ENCODE data around the gene APOA1.

The APOA1 gene

GRCh38 chr11:116860303-116860702 is 22.9 kb upstream of the APOA1 start:
- Histone ChIP-seq H3K9me3 (ENCODE audit: control insufficient read depth, insufficient read depth, low read depth, low read length) (no peaks in the 10 kb centered on the region), H3K4me1 (ENCODE audit: control insufficient read depth, insufficient read depth, low read length) (no peaks in the 10 kb centered on the region), H3K36me3 (ENCODE audit: control insufficient read depth in 2 of 2, insufficient read depth in 1 of 2, low read length in 2 of 2) (peaks cover 0 to 93% of the 10 kb centered on the region in 2 experiments; a peak in 2 of 3 replicates), H3K4me3 (ENCODE audit: low read depth, low read length) (no peak overlapping the region), H3K27ac (ENCODE audit: extremely low read depth, low read depth, low read length) (no peak overlapping the region)
- no peak for TF ChIP-seq ZNF701 (tag by site-specific recombination; IDR thresholded peaks at IDR 0.05)
- no peak for TF ChIP-seq TCF7L2 (IDR thresholded peaks at IDR 0.05; ENCODE audit: borderline replicate concordance, low read depth, low read length)
- no peak for TF ChIP-seq ZXDB (tag by site-specific recombination; IDR thresholded peaks at IDR 0.05)
- no peak for TF ChIP-seq ZNF350 (tag by site-specific recombination; IDR thresholded peaks at IDR 0.05)
- TF ChIP-seq ZNF560 (tag by site-specific recombination; IDR thresholded peaks at IDR 0.05; ENCODE audit: borderline replicate concordance) = no peak
- no peak for TF ChIP-seq ZNF354C (tag by site-specific recombination; IDR thresholded peaks at IDR 0.05; ENCODE audit: borderline replicate concordance, low read depth)
- no peak for TF ChIP-seq SP2 (tag by site-specific recombination; IDR thresholded peaks at IDR 0.05)
- no peak for TF ChIP-seq IKZF3 (tag by site-specific recombination; IDR thresholded peaks at IDR 0.05)
- TF ChIP-seq ZNF548 (tag by site-specific recombination; IDR thresholded peaks at IDR 0.05) = no peak
- TF ChIP-seq ZNF16 (tag by site-specific recombination; IDR thresholded peaks at IDR 0.05; ENCODE audit: low read depth) = no peak
- TF ChIP-seq ZNF76 (tag by site-specific recombination; IDR thresholded peaks at IDR 0.05; ENCODE audit: borderline replicate concordance, low read depth) = no peak
- TF ChIP-seq MYNN (tag by site-specific recombination; IDR thresholded peaks at IDR 0.05; ENCODE audit: borderline replicate concordance) = no peak
- ChIA-PET POLR2A (no interaction called here), CTCF (interaction anchor here (0.9 to 1.4 kb wide), 2 partner anchors 19 to 24 kb away, joined by 3 to 4 read pairs; no protein-coding TSS in a partner anchor)

DNA sequence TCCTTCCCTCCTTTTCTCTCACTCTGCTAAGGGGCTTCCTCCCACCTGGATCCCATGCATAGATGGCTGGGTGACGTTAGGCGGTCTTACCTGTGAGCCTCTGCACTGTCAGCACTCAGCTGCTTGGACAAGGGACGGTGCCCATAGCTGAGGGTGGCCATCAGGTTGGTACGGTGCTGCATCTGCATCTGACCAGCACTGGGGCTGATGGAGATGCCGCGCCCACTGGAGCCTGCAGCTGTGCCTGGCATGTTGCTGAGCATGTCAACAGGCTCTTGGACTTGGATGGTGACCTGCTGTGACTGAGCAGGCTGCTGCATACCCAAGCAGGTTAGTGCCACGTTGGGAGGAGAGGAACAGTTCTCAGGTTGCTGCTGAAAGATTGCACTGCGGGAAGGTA is 21.8 kb upstream of the APOA1 start:
- ChIA-PET CTCF (interaction anchor here (0.7 to 0.9 kb wide), 3 partner anchors 20 to 247 kb away, joined by 3 to 4 read pairs (median 3); no protein-coding TSS in a partner anchor), POLR2A (interaction anchor here (0.5 kb wide), 1 partner anchor 235 kb away, joined by 3 read pairs; no protein-coding TSS in a partner anchor)
- Histone ChIP-seq H3K27ac (ENCODE audit: extremely low read depth, low read depth, low read length) (no peak overlapping the region), H3K9me3 (ENCODE audit: control insufficient read depth, insufficient read depth, low read depth, low read length) (no peaks in the 10 kb centered on the region), H3K4me1 (ENCODE audit: control insufficient read depth, insufficient read depth, low read length) (no peaks in the 10 kb centered on the region), H3K36me3 (ENCODE audit: control insufficient read depth in 2 of 2, insufficient read depth in 1 of 2, low read length in 2 of 2) (peaks cover 0 to 87% of the 10 kb centered on the region in 2 experiments; a peak in 2 of 3 replicates), H3K4me3 (ENCODE audit: low read depth, low read length) (no peak overlapping the region)
- no peak for TF ChIP-seq REST (tag by site-specific recombination; IDR thresholded peaks at IDR 0.05)
- no peak for TF ChIP-seq ZNF23 (tag by site-specific recombination; IDR thresholded peaks at IDR 0.05; ENCODE audit: borderline replicate concordance)
- TF ChIP-seq ZNF529 (tag by site-specific recombination; IDR thresholded peaks at IDR 0.05; ENCODE audit: insufficient replicate concordance) = no peak
- TF ChIP-seq ZNF19 (tag by site-specific recombination; IDR thresholded peaks at IDR 0.05; ENCODE audit: low read depth) = no peak
- no peak for TF ChIP-seq ZNF223 (tag by site-specific recombination; IDR thresholded peaks at IDR 0.05)
- TF ChIP-seq ZNF501 (tag by site-specific recombination; IDR thresholded peaks at IDR 0.05) = no peak
- TF ChIP-seq, protein P1, sequence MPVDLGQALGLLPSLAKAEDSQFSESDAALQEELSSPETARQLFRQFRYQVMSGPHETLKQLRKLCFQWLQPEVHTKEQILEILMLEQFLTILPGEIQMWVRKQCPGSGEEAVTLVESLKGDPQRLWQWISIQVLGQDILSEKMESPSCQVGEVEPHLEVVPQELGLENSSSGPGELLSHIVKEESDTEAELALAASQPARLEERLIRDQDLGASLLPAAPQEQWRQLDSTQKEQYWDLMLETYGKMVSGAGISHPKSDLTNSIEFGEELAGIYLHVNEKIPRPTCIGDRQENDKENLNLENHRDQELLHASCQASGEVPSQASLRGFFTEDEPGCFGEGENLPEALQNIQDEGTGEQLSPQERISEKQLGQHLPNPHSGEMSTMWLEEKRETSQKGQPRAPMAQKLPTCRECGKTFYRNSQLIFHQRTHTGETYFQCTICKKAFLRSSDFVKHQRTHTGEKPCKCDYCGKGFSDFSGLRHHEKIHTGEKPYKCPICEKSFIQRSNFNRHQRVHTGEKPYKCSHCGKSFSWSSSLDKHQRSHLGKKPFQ (tag by site-specific recombination; IDR thresholded peaks at IDR 0.05) = no peak
- no peak for TF ChIP-seq ZNF354C (tag by site-specific recombination; IDR thresholded peaks at IDR 0.05; ENCODE audit: borderline replicate concordance, low read depth)
- TF ChIP-seq SP7 (tag by site-specific recombination; IDR thresholded peaks at IDR 0.05) = no peak
- no peak for TF ChIP-seq ZNF10 (tag by site-specific recombination; IDR thresholded peaks at IDR 0.05)
- no peak for TF ChIP-seq ZNF580 (tag by site-specific recombination; IDR thresholded peaks at IDR 0.05)
- no peak for TF ChIP-seq HOXD13 (CRISPR knock-in tag; IDR thresholded peaks at IDR 0.05; ENCODE audit: borderline replicate concordance)
- no peak for TF ChIP-seq BCL11B (tag by site-specific recombination; IDR thresholded peaks at IDR 0.05; ENCODE audit: low read depth)
- no peak for TF ChIP-seq ZNF416 (tag by site-specific recombination; IDR thresholded peaks at IDR 0.05)
